GM12873 (cell line): ENCODE data around the gene SLC8A3.

ENCODE experiments used
- TF ChIP-seq, protein P1 (sequence below): IDR thresholded peaks from 2 replicates; pipeline ENCODE4 v1.5.1; 2012; ENCODE audit warnings: low read depth, mild to moderate bottlenecking, moderate library complexity, low read length, control low read depth; ENCODE audit not compliant: insufficient read depth; ENCODE audit errors: missing control alignments

Gene SLC8A3

DNA sequence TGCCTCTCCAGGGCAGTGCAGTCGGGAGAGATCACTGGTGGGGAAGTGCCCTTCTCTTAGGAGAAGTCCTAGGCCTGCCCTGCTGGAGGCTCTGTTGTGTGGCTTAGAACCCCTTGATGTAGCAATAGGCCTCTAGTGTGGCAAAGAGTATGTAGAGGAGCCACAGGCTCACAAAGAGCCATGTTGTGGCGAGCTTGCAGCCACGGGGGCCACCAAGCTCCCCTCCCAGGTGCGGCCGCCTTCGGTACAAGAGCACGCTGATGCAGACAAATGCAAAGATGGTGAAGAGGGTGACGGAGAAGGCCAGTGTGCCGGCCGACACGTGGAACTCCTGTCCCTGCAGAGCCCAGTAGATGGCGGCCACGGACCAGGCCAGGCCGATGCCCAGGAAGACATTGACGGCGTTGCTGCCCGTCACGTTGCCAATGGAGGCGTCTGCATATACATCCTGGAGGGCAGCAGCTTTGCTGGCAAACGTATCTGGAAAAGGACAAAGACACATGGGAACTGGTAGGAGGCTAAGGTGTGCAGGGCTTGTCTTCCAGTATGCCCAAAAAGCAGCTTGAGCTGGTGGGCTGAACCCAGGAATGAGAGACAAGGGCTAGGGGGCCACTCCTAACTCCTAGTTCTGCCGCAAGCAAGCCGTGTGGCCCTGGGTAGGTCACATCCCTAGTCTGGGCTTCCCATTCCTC is 142.8 kb downstream of the SLC8A3 start:
- TF ChIP-seq, protein P1, sequence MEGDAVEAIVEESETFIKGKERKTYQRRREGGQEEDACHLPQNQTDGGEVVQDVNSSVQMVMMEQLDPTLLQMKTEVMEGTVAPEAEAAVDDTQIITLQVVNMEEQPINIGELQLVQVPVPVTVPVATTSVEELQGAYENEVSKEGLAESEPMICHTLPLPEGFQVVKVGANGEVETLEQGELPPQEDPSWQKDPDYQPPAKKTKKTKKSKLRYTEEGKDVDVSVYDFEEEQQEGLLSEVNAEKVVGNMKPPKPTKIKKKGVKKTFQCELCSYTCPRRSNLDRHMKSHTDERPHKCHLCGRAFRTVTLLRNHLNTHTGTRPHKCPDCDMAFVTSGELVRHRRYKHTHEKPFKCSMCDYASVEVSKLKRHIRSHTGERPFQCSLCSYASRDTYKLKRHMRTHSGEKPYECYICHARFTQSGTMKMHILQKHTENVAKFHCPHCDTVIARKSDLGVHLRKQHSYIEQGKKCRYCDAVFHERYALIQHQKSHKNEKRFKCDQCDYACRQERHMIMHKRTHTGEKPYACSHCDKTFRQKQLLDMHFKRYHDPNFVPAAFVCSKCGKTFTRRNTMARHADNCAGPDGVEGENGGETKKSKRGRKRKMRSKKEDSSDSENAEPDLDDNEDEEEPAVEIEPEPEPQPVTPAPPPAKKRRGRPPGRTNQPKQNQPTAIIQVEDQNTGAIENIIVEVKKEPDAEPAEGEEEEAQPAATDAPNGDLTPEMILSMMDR: peak; percentile 69

DNA sequence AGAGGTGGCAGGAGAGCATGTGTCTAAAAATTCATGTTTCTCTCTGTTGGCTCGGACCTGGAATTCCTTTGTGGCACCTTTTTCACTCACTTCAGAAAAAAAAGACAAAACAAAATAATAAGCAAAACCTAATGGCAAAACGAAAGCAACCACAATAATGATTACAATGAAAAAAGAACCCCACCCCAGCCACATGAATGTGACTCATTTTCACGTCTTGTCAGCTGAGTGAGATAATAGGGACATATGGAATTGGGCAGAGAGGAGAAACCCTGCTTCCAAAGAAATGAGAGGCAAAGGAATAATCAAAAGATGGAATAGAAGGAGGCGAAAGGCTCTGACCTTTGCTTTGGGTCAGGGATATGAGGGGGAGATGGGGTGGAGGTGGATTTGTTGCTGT is 143.4 kb downstream of the SLC8A3 start:
- TF ChIP-seq, protein P1: no peak

DNA sequence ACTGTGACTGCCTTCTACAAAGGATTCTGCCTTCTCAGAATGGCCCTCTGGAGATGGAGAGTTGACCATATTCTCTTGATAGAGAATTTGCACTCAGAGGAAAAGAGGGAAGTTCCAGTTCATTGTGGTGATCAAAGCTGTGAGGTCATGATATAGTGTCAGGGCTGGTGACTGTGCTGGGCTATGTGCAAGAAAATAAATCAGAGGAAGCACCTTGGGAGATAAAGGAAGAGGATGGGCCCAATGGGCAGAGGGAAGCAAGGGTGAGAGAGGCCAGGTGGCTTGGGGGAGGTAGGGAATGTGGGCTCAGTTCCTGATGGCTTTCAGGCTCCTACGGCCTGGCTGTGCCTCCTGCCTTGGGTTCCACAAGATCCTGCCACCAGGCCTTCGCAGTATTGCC is 145.8 kb downstream of the SLC8A3 start:
- TF ChIP-seq, protein P1: no peak

GRCh38 chr14:70036665-70037064 is 152.1 kb downstream of the SLC8A3 start:
- TF ChIP-seq, protein P1: peak; percentile 7

GRCh38 chr14:70034257-70034656 is 154.5 kb downstream of the SLC8A3 start:
- TF ChIP-seq, protein P1: no peak

GRCh38 chr14:70033561-70033960 is 155.2 kb downstream of the SLC8A3 start:
- TF ChIP-seq, protein P1: no peak

- TF ChIP-seq, protein P1: no peak
Measured at GRCh38 chr14:70033116-70033515, 155.6 kb downstream of the SLC8A3 start.
